H9 (cell line): ENCODE results near the gene PXDC1. TPM values are rescaled to one million over a fixed set of nuclear protein-coding genes. Genes with fewer than 3 reads are reported as not detected.

Source experiments
- DNase-seq: peaks from one replicate; pipeline ENCODE4 v3.0.0-alpha.2; 2017
- H2AFZ ChIP-seq: one replicate; pipeline ENCODE4 v1.6.1; 2013; ENCODE audit warnings: mild to moderate bottlenecking, low read length, control low read depth, moderate library complexity
- H2AK5ac ChIP-seq: 2 replicates; pipeline ENCODE4 v1.6.1; 2013; ENCODE audit warnings: low read length, control low read depth, mixed read lengths; ENCODE audit not compliant: insufficient read length
- H2BK120ac ChIP-seq: one replicate; pipeline ENCODE4 v1.6.1; 2013; ENCODE audit warnings: low read depth, mild to moderate bottlenecking, low read length, control low read depth, inconsistent platforms; ENCODE audit not compliant: poor library complexity, severe bottlenecking
- H2BK12ac ChIP-seq: 2 replicates; pipeline ENCODE4 v1.6.1; 2013; ENCODE audit warnings: low read length, control low read depth, mixed read lengths, low read depth; ENCODE audit not compliant: insufficient read length
- H2BK15ac ChIP-seq: 2 replicates; pipeline ENCODE4 v1.6.1; 2013; ENCODE audit warnings: low read depth, low read length, control low read depth
- H2BK20ac ChIP-seq: one replicate; pipeline ENCODE4 v1.6.1; 2013; ENCODE audit warnings: low read depth, mild to moderate bottlenecking, low read length, control low read depth, inconsistent platforms; ENCODE audit not compliant: poor library complexity, severe bottlenecking
- H2BK5ac ChIP-seq: 2 replicates; pipeline ENCODE4 v1.6.1; 2013; ENCODE audit warnings: low read length, control low read depth, mixed read lengths; ENCODE audit not compliant: insufficient read length
- H3K14ac ChIP-seq: 2 replicates; pipeline ENCODE4 v1.6.1; 2013; ENCODE audit warnings: low read length, control low read depth; ENCODE audit not compliant: insufficient read depth
- H3K18ac ChIP-seq: 2 replicates; pipeline ENCODE4 v1.6.1; 2013; ENCODE audit warnings: low read depth, mild to moderate bottlenecking, mixed read lengths, low read length, control low read depth; ENCODE audit not compliant: insufficient read length
- H3K23ac ChIP-seq: 2 replicates; pipeline ENCODE4 v1.6.1; 2013; ENCODE audit warnings: low read length, control low read depth, mixed read lengths, low read depth; ENCODE audit not compliant: insufficient read length
- H3K23me2 ChIP-seq: 2 replicates; pipeline ENCODE4 v1.6.1; 2013; ENCODE audit warnings: low read depth, mild to moderate bottlenecking, mixed read lengths, low read length, control low read depth; ENCODE audit not compliant: insufficient read length, poor library complexity, severe bottlenecking
- H3K27ac ChIP-seq: 2 replicates; pipeline ENCODE4 v1.5.1; 2013; ENCODE audit warnings: low read length, control low read depth, mixed read lengths, low read depth; ENCODE audit not compliant: insufficient read length
- H3K27me3 ChIP-seq: 2 replicates; pipeline ENCODE4 v1.6.1; 2013; ENCODE audit warnings: low read length, control low read depth, inconsistent platforms; ENCODE audit not compliant: insufficient read depth
- H3K4ac ChIP-seq: 2 replicates; pipeline ENCODE4 v1.6.1; 2013; ENCODE audit warnings: low read depth, mild to moderate bottlenecking, control low read depth, inconsistent platforms, low read length, moderate library complexity
- H3K4me1 ChIP-seq: 2 replicates; pipeline ENCODE4 v1.6.1; 2013; ENCODE audit warnings: low read length, control low read depth, inconsistent platforms; ENCODE audit not compliant: insufficient read depth
- H3K4me2 ChIP-seq: 2 replicates; pipeline ENCODE4 v1.6.1; 2013; ENCODE audit warnings: low read length, control low read depth, mixed read lengths; ENCODE audit not compliant: insufficient read length, insufficient read depth
- H3K56ac ChIP-seq: 2 replicates; pipeline ENCODE4 v1.6.1; 2013; ENCODE audit warnings: low read depth, mild to moderate bottlenecking, mixed read lengths, low read length, control low read depth; ENCODE audit not compliant: insufficient read length
- H3K79me1 ChIP-seq: 2 replicates; pipeline ENCODE4 v1.6.1; 2013; ENCODE audit warnings: low read depth, mild to moderate bottlenecking, moderate library complexity, low read length, control low read depth, inconsistent platforms; ENCODE audit not compliant: insufficient read depth, poor library complexity, severe bottlenecking
- H3K79me2 ChIP-seq: 2 replicates; pipeline ENCODE4 v1.6.1; 2013; ENCODE audit warnings: low read length, control low read depth, inconsistent platforms; ENCODE audit not compliant: insufficient read depth
- H3K9ac ChIP-seq: 2 replicates; pipeline ENCODE4 v1.6.1; 2013; ENCODE audit warnings: low read length, control low read depth, mixed read lengths; ENCODE audit not compliant: insufficient read length; ENCODE audit errors: extremely low read depth
- H3K9me3 ChIP-seq: one replicate; pipeline ENCODE4 v1.6.1; 2013; ENCODE audit warnings: low read depth, low read length, inconsistent platforms; ENCODE audit not compliant: control insufficient read depth
- H3T11ph ChIP-seq: one replicate; pipeline ENCODE4 v1.6.1; 2013; ENCODE audit warnings: mild to moderate bottlenecking, low read length, control low read depth, inconsistent platforms
- H4K20me1 ChIP-seq: one replicate; pipeline ENCODE4 v1.6.1; 2013; ENCODE audit not compliant: control insufficient read depth, insufficient read length, insufficient read depth
- H4K5ac ChIP-seq: 2 replicates; pipeline ENCODE4 v1.6.1; 2013; ENCODE audit warnings: low read depth, mild to moderate bottlenecking, mixed read lengths, low read length, control low read depth; ENCODE audit not compliant: insufficient read length
- H4K8ac ChIP-seq: replicated peaks from 2 replicates; pipeline ENCODE4 v1.6.1; 2013; ENCODE audit warnings: low read length, control low read depth, mixed read lengths, low read depth; ENCODE audit not compliant: insufficient read length
- H4K91ac ChIP-seq: 2 replicates; pipeline ENCODE4 v1.6.1; 2013; ENCODE audit warnings: low read depth, mild to moderate bottlenecking, moderate library complexity, mixed read lengths, low read length, control low read depth; ENCODE audit not compliant: insufficient read length
- H3K27ac Mint-ChIP-seq, 3 experiments: 2 replicates in 2 of 3; 3 replicates in 1 of 3; pipeline ENCODE4 v1.8.0; 2020 to 2021; ENCODE audit warnings: mixed read lengths in 3 of 3, mild to moderate bottlenecking in 1 of 3, moderate library complexity in 1 of 3
- H3K27me3 Mint-ChIP-seq: 2 replicates; pipeline ENCODE4 v1.8.0; 2021; ENCODE audit warnings: low read depth, mild to moderate bottlenecking, moderate library complexity, mixed read lengths
- H3K36me3 Mint-ChIP-seq, 3 experiments: 2 replicates in 2 of 3; 3 replicates in 1 of 3; pipeline ENCODE4 v1.8.0; 2020 to 2021; ENCODE audit warnings: low read depth in 3 of 3, mixed read lengths in 3 of 3; ENCODE audit not compliant: insufficient read depth in 1 of 3
- H3K4me1 Mint-ChIP-seq, 2 experiments: 2 replicates each; pipeline ENCODE4 v1.8.0; 2020; ENCODE audit warnings: mixed read lengths in 2 of 2
- H3K4me3 Mint-ChIP-seq, 2 experiments: 2 replicates in 1 of 2; 3 replicates in 1 of 2; pipeline ENCODE4 v1.8.0; 2020 to 2021; ENCODE audit warnings: mild to moderate bottlenecking in 2 of 2, mixed read lengths in 2 of 2, moderate library complexity in 1 of 2
- H3K9me3 Mint-ChIP-seq, 2 experiments: 2 replicates in 1 of 2; 3 replicates in 1 of 2; pipeline ENCODE4 v1.8.0; 2020; ENCODE audit warnings: mild to moderate bottlenecking in 2 of 2, mixed read lengths in 2 of 2, moderate library complexity in 1 of 2
- CTCF ChIP-seq: fragments of 200-600 bp; sonication (generic); conservative IDR thresholded peaks from 3 replicates; pipeline ENCODE4 v1.8.0; 2021; ENCODE audit warnings: antibody characterized with exemption, mild to moderate bottlenecking
- WGBS: extraction: QIAGEN DNeasy Blood & Tissue Kit; methylation state at CpG from one replicate; pipeline ENCODE4 v1.1.7; 2013; ENCODE audit warnings: missing lambda C conversion rate, low lambda C conversion rate, mixed read lengths; ENCODE audit not compliant: insufficient read length; ENCODE audit errors: extremely low coverage; 5-methylcytosine and 5-hydroxymethylcytosine counted together
- total RNA-seq: library from RNA; stranded (reverse); gene quantifications from 2 replicates; pipeline ENCODE4 v1.2.1, GENCODE V29; 2021

The PXDC1 gene
- total RNA-seq, 1 experiment from 2014 or later: 3.1 TPM

- H3K4me2 ChIP-seq: no peak overlapping the region
- no peak overlapping the region for H2BK15ac ChIP-seq
- H3K9me3 Mint-ChIP-seq: peaks cover 0 to 1% of the 10 kb centered on the region in 2 experiments; a peak in 1 of 5 replicates
- H3K36me3 Mint-ChIP-seq: no peaks in the 10 kb centered on the region; a peak in 1 of 7 replicates
- H2BK120ac ChIP-seq: no peak overlapping the region
- no peak overlapping the region for H4K5ac ChIP-seq
- TF ChIP-seq CTCF: no peak
- no peaks in the 10 kb centered on the region for H3K23me2 ChIP-seq
- no peak overlapping the region for H2BK5ac ChIP-seq
- no peaks in the 10 kb centered on the region for H3K27me3 ChIP-seq
- DNase-seq: no peak
- H3K9me3 ChIP-seq: no peaks in the 10 kb centered on the region
- H3K27ac ChIP-seq: no peak overlapping the region
- no peak overlapping the region for H3K56ac ChIP-seq
- peaks cover 0 to 14% of the 10 kb centered on the region in 2 experiments; a peak in 3 of 4 replicates for H3K4me1 Mint-ChIP-seq
- H4K20me1 ChIP-seq: no peaks in the 10 kb centered on the region
- H3K14ac ChIP-seq: no peak overlapping the region
- no peak overlapping the region for H2AK5ac ChIP-seq
- H3K18ac ChIP-seq: no peak overlapping the region
- no peaks in the 10 kb centered on the region for H3K79me1 ChIP-seq
- no CpG with 5 or more reads among the region's 11 CpGs for WGBS
- H2BK20ac ChIP-seq: no peak overlapping the region
- peaks cover 2% of the 10 kb centered on the region; the same call in 1 of the 2 replicates for H3K4me1 ChIP-seq
- H3K27ac Mint-ChIP-seq: no peak overlapping the region
- no peak overlapping the region for H2BK12ac ChIP-seq
- H3K23ac ChIP-seq: no peak overlapping the region
- no peak overlapping the region for H3K4ac ChIP-seq
- peaks cover 4% of the 10 kb centered on the region for H3K27me3 Mint-ChIP-seq
- H3K9ac ChIP-seq: no peak overlapping the region
- no peak overlapping the region for H2AFZ ChIP-seq
- H3T11ph ChIP-seq: no peak overlapping the region
- no peak overlapping the region for H3K4me3 Mint-ChIP-seq
- no peak overlapping the region for H4K91ac ChIP-seq
- H3K79me2 ChIP-seq: no peaks in the 10 kb centered on the region
- H4K8ac ChIP-seq: no peak overlapping the region
These were observed 27.4 kb upstream of the PXDC1 start for GRCh38 chr6:3778701-3779573.
